ENCODE data around the gene MRPL39. TPM values are rescaled to one million over a fixed set of nuclear protein-coding genes. Genes with fewer than 3 reads are reported as not detected.

MRPL39 gene
- total and polyA plus RNA-seq, 9 of the 15 experiments (the other 6 are each of a cell fraction or from before 2014, with no cell fraction given) = 65.4 to 247 (median 105) TPM

- TF ChIP-seq ZNF407 (IDR thresholded peaks at IDR 0.05; ENCODE audit: low read depth) = no peak
- 0 out of 2 replicates have a peak, but pooled peaks have one; percentile 17 for TF ChIP-seq ZNF431 (CRISPR knock-in tag; IDR thresholded peaks at IDR 0.05)
- no peak for TF ChIP-seq ZNF589 (CRISPR knock-in tag; IDR thresholded peaks at IDR 0.05; ENCODE audit: low read depth)
- TF ChIP-seq RNF219 (CRISPR knock-in tag; IDR thresholded peaks at IDR 0.05) = no peak
- TF ChIP-seq TCF3 (CRISPR knock-in tag; IDR thresholded peaks at IDR 0.05) = 0 out of 2 replicates have a peak, but pooled peaks have one; percentile 23
- TF ChIP-seq CBX2 (IDR thresholded peaks at IDR 0.05; ENCODE audit: insufficient read depth, low read length, poor library complexity, severe bottlenecking) = no peak
- no peak for TF ChIP-seq ZNF408 (CRISPR knock-in tag; IDR thresholded peaks at IDR 0.05; ENCODE audit: low read depth)
- TF ChIP-seq MTA3 (IDR thresholded peaks at IDR 0.05; ENCODE audit: borderline replicate concordance) = peak; percentile 97
- peak; percentile 90 for TF ChIP-seq HMGN3 (IDR thresholded peaks at IDR 0.05; ENCODE audit: borderline replicate concordance, extremely low read depth, insufficient read length, low read depth, low read length)
- 0 out of 2 replicates have a peak, but pooled peaks have one; percentile 21 for TF ChIP-seq MTA2 (IDR thresholded peaks at IDR 0.05; ENCODE audit: low read depth)
- peak; percentile 89 for TF ChIP-seq CHD4 (IDR thresholded peaks at IDR 0.05; ENCODE audit: insufficient read depth, insufficient replicate concordance, low read depth, low read length, poor library complexity, severe bottlenecking)
- peak; percentile 87 for TF ChIP-seq MBD2 (IDR thresholded peaks at IDR 0.05; ENCODE audit: borderline replicate concordance, low read depth)
- no peak for TF ChIP-seq SRSF9 (IDR thresholded peaks at IDR 0.05; ENCODE audit: borderline replicate concordance, low read depth, low read length)
- no peak for TF ChIP-seq HNRNPH1 (optimal IDR thresholded peaks at IDR 0.05; ENCODE audit: low read depth, low read length)
- TF ChIP-seq TCF7L2 (IDR thresholded peaks at IDR 0.05; ENCODE audit: low read depth, low read length) = no peak
- no peak for TF ChIP-seq ZNF274 (IDR thresholded peaks at IDR 0.05; ENCODE audit: borderline replicate concordance, low read depth, low read length)
Observed at GRCh38 chr21:25607151-25608043, at the start of gene MRPL39 (continued).
